Liver (tissue), 9 donors: ENCODE measurements around the gene ANKRD44. TPM values are rescaled to one million over a fixed set of nuclear protein-coding genes. Genes with fewer than 3 reads are reported as not detected.
A peak's percentile ranks its signal among the peaks of the same experiment; 100 is the strongest.

Experiments
- DNase-seq: peaks from one replicate; pipeline ENCODE4 v3.0.0-alpha.2; 2017; ENCODE audit warnings: low spot score
- H3K27ac ChIP-seq, 2 donors: one replicate each; pipeline ENCODE4 v1.7.0; 2013; ENCODE audit warnings: inconsistent platforms in 2 of 2, low read length in 2 of 2, control low read depth in 1 of 2, low read depth in 1 of 2, mild to moderate bottlenecking in 1 of 2
- H3K27me3 ChIP-seq, 4 donors: one replicate each; pipeline versions ENCODE4 v1.6.1 to v1.7.0; 2013; ENCODE audit warnings: low read length in 3 of 4, inconsistent platforms in 1 of 4, mild to moderate bottlenecking in 1 of 4, moderate library complexity in 1 of 4; ENCODE audit not compliant: control insufficient read depth in 4 of 4, insufficient read depth in 4 of 4
- H3K36me3 ChIP-seq, 4 donors: one replicate each; pipeline versions ENCODE4 v1.6.1 to v1.7.0; 2013; ENCODE audit warnings: low read length in 3 of 4, mild to moderate bottlenecking in 3 of 4, low read depth in 1 of 4, moderate library complexity in 1 of 4; ENCODE audit not compliant: control insufficient read depth in 4 of 4, insufficient read depth in 3 of 4
- H3K4me1 ChIP-seq, 4 donors: one replicate each; pipeline versions ENCODE4 v1.6.1 to v1.7.0; 2013; ENCODE audit warnings: low read length in 3 of 4, mild to moderate bottlenecking in 3 of 4, moderate library complexity in 1 of 4; ENCODE audit not compliant: control insufficient read depth in 4 of 4, insufficient read depth in 4 of 4
- H3K4me3 ChIP-seq, 3 donors: one replicate each; pipeline versions ENCODE4 v1.6.1 to v1.7.0; 2013; ENCODE audit warnings: low read length in 3 of 3, control low read depth in 1 of 3, low read depth in 1 of 3, mild to moderate bottlenecking in 1 of 3
- H3K9ac ChIP-seq, 2 donors: one replicate each; pipeline ENCODE4 v1.7.0; 2013; ENCODE audit warnings: low read length in 2 of 2, mild to moderate bottlenecking in 2 of 2, moderate library complexity in 2 of 2, control low read depth in 1 of 2, low read depth in 1 of 2
- H3K9me3 ChIP-seq, 4 donors: one replicate each; pipeline versions ENCODE4 v1.6.1 to v1.7.0; 2013; ENCODE audit warnings: low read length in 3 of 4; ENCODE audit not compliant: control insufficient read depth in 4 of 4
- EGR1 ChIP-seq, 2 donors: IDR thresholded peaks; 2 replicates each; pipeline ENCODE4 v1.6.1; 2016 to 2018; ENCODE audit warnings: antibody characterized with exemption in 2 of 2, low read depth in 2 of 2
- FOXA1 ChIP-seq: IDR thresholded peaks from 2 replicates; pipeline ENCODE4 v1.6.1; 2016; ENCODE audit warnings: antibody characterized with exemption
- FOXA2 ChIP-seq: IDR thresholded peaks from 2 replicates; pipeline ENCODE4 v1.6.1; 2016; ENCODE audit warnings: antibody characterized with exemption
- GABPA ChIP-seq, 2 donors: IDR thresholded peaks in 1 of 2; conservative IDR thresholded peaks in 1 of 2; 2 replicates each; pipeline ENCODE4 v1.6.1; 2016; ENCODE audit warnings: antibody characterized with exemption in 2 of 2, mild to moderate bottlenecking in 1 of 2, moderate library complexity in 1 of 2
- HNF4A ChIP-seq, 2 donors: conservative IDR thresholded peaks; 2 replicates each; pipeline ENCODE4 v1.6.1; 2016; ENCODE audit warnings: antibody characterized with exemption in 2 of 2, mild to moderate bottlenecking in 2 of 2
- HNF4G ChIP-seq: IDR thresholded peaks from 2 replicates; pipeline ENCODE4 v1.6.1; 2016; ENCODE audit warnings: antibody characterized with exemption
- JUND ChIP-seq, 2 donors: IDR thresholded peaks; 2 replicates each; pipeline ENCODE4 v1.6.1; 2016; ENCODE audit warnings: antibody characterized with exemption in 2 of 2
- NR2F2 ChIP-seq: IDR thresholded peaks from 2 replicates; pipeline ENCODE4 v1.6.1; 2016; ENCODE audit warnings: antibody characterized with exemption
- RAD21 ChIP-seq, 2 donors: IDR thresholded peaks; 2 replicates each; pipeline ENCODE4 v1.6.1; 2016; ENCODE audit warnings: antibody characterized with exemption in 2 of 2, mild to moderate bottlenecking in 2 of 2
- RXRA ChIP-seq, 2 donors: IDR thresholded peaks; 2 replicates each; pipeline ENCODE4 v1.6.1; 2017 to 2018; ENCODE audit warnings: antibody characterized with exemption in 2 of 2, mild to moderate bottlenecking in 1 of 2
- SP1 ChIP-seq: IDR thresholded peaks from 2 replicates; pipeline ENCODE4 v1.6.1; 2018; ENCODE audit warnings: antibody characterized with exemption, mild to moderate bottlenecking
- TAF1 ChIP-seq: conservative IDR thresholded peaks from 2 replicates; pipeline ENCODE4 v1.6.1; 2016; ENCODE audit warnings: antibody characterized with exemption, mild to moderate bottlenecking
- YY1 ChIP-seq: IDR thresholded peaks from 2 replicates; pipeline ENCODE4 v1.6.1; 2016; ENCODE audit warnings: antibody characterized with exemption, mild to moderate bottlenecking
- WGBS: extraction: QIAGEN DNeasy Blood & Tissue Kit; methylation state at CpG from one replicate; pipeline ENCODE4 v1.1.7; 2013; 5-methylcytosine and 5-hydroxymethylcytosine counted together
- polyA plus RNA-seq, 2 donors: library from polyadenylated mRNA; stranded (reverse) in 1 of 2; unstranded in 1 of 2; fragments of 200-250 nt in 1 of 2; fragments of >200 nt in 1 of 2; fragmentation: Nextera tagmentation in 1 of 2; extraction: Ambion mirVana in 1 of 2; gene quantifications; one replicate each; pipeline versions ENCODE4 v1.2.1 to v1.2.3, GENCODE V29; 2013 to 2015
- total RNA-seq, 2 donors: library from RNA; depleted of rRNA; stranded (reverse); fragments of >200 nt; gene quantifications; one replicate each; pipeline ENCODE4 v1.2.3, GENCODE V29; 2014
- TF ChIP-seq, protein P1 (sequence below): IDR thresholded peaks from 2 replicates; pipeline ENCODE4 v1.6.1; 2016; ENCODE audit warnings: antibody characterized with exemption
- TF ChIP-seq, protein P2 (sequence below): IDR thresholded peaks from 2 replicates; pipeline ENCODE4 v1.6.1; 2016; ENCODE audit warnings: antibody characterized with exemption
- TF ChIP-seq, protein P3 (sequence below): fragments of 150-350 bp; IDR thresholded peaks from 2 replicates; pipeline ENCODE4 v1.5.1; 2017; ENCODE audit warnings: improper control_type of control experiment, low read depth, low read length; ENCODE audit not compliant: missing input control
- TF ChIP-seq, protein P4 (sequence below): IDR thresholded peaks from 2 replicates; pipeline ENCODE4 v1.6.1; 2016; ENCODE audit warnings: antibody characterized with exemption
- donor health status: healthy.
- donor health status: healthy.
- donor health status: healthy.
- donor health status: healthy.
- donor health status: healthy.

ANKRD44 gene
- total and polyA plus RNA-seq, 4 donors = 3.8 to 18.2 (median 6.8) TPM

DNA sequence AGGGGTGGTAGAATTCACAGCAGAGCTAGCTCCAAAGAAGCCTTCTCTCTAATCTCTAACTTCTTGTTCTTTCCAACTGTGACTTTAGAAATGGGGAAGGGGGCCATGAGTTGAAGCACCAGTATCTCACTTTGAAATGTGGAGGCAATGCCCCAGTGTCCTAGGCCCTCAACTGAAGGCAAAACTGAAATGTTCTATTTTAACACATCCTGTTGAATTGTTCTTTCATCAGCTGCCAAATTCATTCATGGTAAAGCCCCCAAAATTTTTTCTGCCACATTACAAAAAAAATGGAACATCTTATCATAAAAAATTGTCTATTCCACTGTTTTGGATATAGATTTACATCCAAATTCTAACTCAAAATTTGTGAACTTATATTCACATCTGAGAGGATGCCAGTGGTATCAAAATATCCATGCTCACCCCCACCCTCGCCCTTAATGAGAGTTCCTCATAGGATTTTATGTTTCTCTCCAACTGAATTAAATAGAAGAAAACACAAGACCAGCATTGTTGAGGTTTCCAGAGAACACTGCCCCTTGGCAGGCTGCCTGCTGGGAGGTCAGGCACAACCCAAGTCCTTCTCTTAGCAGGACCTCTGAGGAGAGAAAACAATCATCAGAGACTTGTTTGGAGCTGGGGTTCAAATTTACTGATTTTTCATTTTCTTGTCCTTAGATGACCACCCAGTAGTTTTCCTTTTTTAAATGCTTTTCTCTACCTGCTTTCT, 236.7 kb downstream of the ANKRD44 start:
- no peak for DNase-seq
- H3K4me3 ChIP-seq = no peak overlapping the region
- TF ChIP-seq FOXA2 (no peak), RAD21 (IDR thresholded peaks at IDR 0.05) (no peak), JUND (IDR thresholded peaks at IDR 0.05) (no peak), HNF4G (no peak), SP1 (no peak), EGR1 (IDR thresholded peaks at IDR 0.05; ENCODE audit: low read depth in 2 of 2) (no peak), YY1 (no peak), GABPA (IDR thresholded peaks at IDR 0.05 in 1 of 2, conservative IDR thresholded peaks at IDR 0.05 in 1 of 2) (no peak), HNF4A (conservative IDR thresholded peaks at IDR 0.05) (no peak), RXRA (IDR thresholded peaks at IDR 0.05) (no peak), TAF1 (no peak)
- TF ChIP-seq, protein P1, sequence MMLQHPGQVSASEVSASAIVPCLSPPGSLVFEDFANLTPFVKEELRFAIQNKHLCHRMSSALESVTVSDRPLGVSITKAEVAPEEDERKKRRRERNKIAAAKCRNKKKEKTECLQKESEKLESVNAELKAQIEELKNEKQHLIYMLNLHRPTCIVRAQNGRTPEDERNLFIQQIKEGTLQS = no peak
- TF ChIP-seq, protein P2, sequence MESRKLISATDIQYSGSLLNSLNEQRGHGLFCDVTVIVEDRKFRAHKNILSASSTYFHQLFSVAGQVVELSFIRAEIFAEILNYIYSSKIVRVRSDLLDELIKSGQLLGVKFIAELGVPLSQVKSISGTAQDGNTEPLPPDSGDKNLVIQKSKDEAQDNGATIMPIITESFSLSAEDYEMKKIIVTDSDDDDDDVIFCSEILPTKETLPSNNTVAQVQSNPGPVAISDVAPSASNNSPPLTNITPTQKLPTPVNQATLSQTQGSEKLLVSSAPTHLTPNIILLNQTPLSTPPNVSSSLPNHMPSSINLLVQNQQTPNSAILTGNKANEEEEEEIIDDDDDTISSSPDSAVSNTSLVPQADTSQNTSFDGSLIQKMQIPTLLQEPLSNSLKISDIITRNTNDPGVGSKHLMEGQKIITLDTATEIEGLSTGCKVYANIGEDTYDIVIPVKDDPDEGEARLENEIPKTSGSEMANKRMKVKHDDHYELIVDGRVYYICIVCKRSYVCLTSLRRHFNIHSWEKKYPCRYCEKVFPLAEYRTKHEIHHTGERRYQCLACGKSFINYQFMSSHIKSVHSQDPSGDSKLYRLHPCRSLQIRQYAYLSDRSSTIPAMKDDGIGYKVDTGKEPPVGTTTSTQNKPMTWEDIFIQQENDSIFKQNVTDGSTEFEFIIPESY = no peak
- TF ChIP-seq, protein P3, sequence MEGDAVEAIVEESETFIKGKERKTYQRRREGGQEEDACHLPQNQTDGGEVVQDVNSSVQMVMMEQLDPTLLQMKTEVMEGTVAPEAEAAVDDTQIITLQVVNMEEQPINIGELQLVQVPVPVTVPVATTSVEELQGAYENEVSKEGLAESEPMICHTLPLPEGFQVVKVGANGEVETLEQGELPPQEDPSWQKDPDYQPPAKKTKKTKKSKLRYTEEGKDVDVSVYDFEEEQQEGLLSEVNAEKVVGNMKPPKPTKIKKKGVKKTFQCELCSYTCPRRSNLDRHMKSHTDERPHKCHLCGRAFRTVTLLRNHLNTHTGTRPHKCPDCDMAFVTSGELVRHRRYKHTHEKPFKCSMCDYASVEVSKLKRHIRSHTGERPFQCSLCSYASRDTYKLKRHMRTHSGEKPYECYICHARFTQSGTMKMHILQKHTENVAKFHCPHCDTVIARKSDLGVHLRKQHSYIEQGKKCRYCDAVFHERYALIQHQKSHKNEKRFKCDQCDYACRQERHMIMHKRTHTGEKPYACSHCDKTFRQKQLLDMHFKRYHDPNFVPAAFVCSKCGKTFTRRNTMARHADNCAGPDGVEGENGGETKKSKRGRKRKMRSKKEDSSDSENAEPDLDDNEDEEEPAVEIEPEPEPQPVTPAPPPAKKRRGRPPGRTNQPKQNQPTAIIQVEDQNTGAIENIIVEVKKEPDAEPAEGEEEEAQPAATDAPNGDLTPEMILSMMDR = no peak
- 78% methylated on average over 1 of the region's 1 CpG for WGBS
- peaks cover 0 to 5% (median 4%) of the 10 kb centered on the region in 4 donors for H3K36me3 ChIP-seq
- peak overlapping the region in 1 of 2 donors; percentile 11 for H3K27ac ChIP-seq
- peaks cover 0 to 8% (median 2%) of the 10 kb centered on the region in 4 donors for H3K4me1 ChIP-seq
- no peaks in the 10 kb centered on the region for H3K27me3 ChIP-seq
- H3K9ac ChIP-seq = no peak overlapping the region
- no peaks in the 10 kb centered on the region for H3K9me3 ChIP-seq

DNA sequence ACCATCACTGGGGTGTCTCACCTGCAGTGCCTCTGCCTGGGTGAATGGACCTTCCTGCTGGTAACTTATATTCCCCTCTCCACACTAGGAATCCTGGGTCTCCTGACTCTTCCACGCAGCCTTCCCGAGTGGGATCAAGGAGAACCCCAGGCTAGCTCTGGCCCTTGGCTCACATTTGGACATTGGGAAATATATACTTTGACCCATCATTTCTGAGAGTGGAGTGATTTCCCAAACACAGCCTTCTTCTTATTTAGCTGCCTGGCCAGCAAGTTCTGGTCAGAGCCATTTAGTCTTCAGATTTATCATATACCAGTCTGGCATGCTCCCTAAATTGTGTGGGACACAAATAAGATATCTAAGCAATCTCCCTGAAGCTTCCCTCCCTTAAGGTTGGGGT, 237.3 kb downstream of the ANKRD44 start:
- no peak for DNase-seq
- Histone ChIP-seq H3K4me1 (peaks cover 0 to 8% (median 2%) of the 10 kb centered on the region in 4 donors), H3K27ac (peak overlapping the region in 1 of 2 donors; percentile 11), H3K4me3 (no peak overlapping the region), H3K36me3 (peaks cover 0 to 4% (median 2%) of the 10 kb centered on the region in 4 donors), H3K9me3 (no peaks in the 10 kb centered on the region), H3K27me3 (no peaks in the 10 kb centered on the region), H3K9ac (no peak overlapping the region)
- WGBS = 50% methylated on average over 2 of the region's 2 CpGs
- TF ChIP-seq HNF4A (conservative IDR thresholded peaks at IDR 0.05) (peak; percentile 45 to 61), TAF1 (no peak)

DNA sequence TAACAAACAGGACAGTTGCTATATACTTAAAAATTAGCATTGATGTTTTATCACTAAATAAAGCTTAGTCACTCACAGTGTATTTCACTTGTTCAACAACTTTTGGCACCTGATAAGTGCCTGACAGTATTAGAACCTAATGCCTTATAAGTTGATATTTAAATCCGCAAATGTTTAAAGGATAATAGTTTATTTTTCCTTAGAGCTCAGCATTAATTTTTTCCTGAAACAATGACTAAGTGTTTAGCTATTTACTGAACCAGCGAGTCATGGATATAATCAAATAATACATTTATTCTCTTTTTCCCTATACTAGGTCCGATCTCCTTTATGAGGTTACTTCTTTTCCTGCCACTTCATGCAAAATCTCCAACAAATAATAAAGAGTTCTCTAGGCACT, 238.0 kb downstream of the ANKRD44 start:
- no peak overlapping the region for H3K27ac ChIP-seq
- peaks cover 0 to 2% (median 0%) of the 10 kb centered on the region in 4 donors for H3K36me3 ChIP-seq
- TF ChIP-seq RAD21 (IDR thresholded peaks at IDR 0.05) = no peak
- TF ChIP-seq JUND (IDR thresholded peaks at IDR 0.05) = no peak
- TF ChIP-seq, protein P2 = no peak
- no peak for TF ChIP-seq TAF1
- no peak for TF ChIP-seq HNF4G
- TF ChIP-seq, protein P4, sequence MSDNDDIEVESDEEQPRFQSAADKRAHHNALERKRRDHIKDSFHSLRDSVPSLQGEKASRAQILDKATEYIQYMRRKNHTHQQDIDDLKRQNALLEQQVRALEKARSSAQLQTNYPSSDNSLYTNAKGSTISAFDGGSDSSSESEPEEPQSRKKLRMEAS = no peak
- TF ChIP-seq NR2F2 = no peak
- TF ChIP-seq HNF4A (conservative IDR thresholded peaks at IDR 0.05) = no peak
- no peak for TF ChIP-seq FOXA1
- TF ChIP-seq YY1 = no peak
- TF ChIP-seq SP1 = no peak
- no peak for TF ChIP-seq RXRA (IDR thresholded peaks at IDR 0.05)
- TF ChIP-seq, protein P1 = no peak
- TF ChIP-seq EGR1 (IDR thresholded peaks at IDR 0.05; ENCODE audit: low read depth in 2 of 2) = no peak

More for the DNA sequence above, 238.0 kb downstream of the ANKRD44 start:
- Histone ChIP-seq H3K9ac (no peak overlapping the region), H3K27me3 (no peaks in the 10 kb centered on the region), H3K4me3 (no peak overlapping the region), H3K4me1 (peaks cover 0 to 8% (median 2%) of the 10 kb centered on the region in 4 donors), H3K9me3 (no peaks in the 10 kb centered on the region)
- 96% methylated on average over 3 of the region's 3 CpGs for WGBS
- DNase-seq = no peak
